Measurements from ENCODE around the gene PQBP1. TPM values are rescaled to one million over a fixed set of nuclear protein-coding genes. Genes with fewer than 3 reads are reported as not detected.

The PQBP1 gene
- total and polyA plus RNA-seq, 2 of the 13 experiments (the other 11 are each of a cell fraction or from before 2014, with no cell fraction given): 58.1 to 80.9 TPM

DNA sequence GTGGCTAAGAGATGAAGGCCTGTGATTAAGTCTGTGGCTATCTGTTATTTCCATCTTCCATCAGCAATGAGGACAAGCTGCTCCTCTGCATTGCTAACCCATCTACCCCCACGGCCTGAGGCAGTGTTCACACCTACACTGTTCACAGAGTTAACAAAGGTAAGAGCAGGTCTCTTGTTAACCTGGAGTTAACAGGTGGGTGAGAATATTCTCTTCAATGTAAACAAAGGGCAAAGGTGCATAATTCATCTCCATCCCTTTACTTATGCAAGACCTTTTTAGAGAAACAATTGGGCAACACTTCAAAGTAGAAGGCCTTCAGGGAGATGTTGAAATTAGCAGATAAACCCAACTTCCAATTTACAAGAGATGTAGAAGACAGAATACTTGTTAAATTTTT, 10.9 kb downstream of the PQBP1 start:
- peak; percentile 81 for FAIRE-seq
- POLR2A ChIA-PET: interaction anchor here (2.5 kb wide), 1 partner anchor 11 kb away, joined by 11 read pairs; the partner anchor contains the start of genes PQBP1 and TIMM17B
- TF ChIP-seq TBX3 (IDR thresholded peaks at IDR 0.05; ENCODE audit: borderline replicate concordance) (0 out of 2 replicates have a peak, but pooled peaks have one; percentile 11), CEBPG (CRISPR knock-in tag; IDR thresholded peaks at IDR 0.05) (peak; percentile 78), TEAD2 (CRISPR knock-in tag; IDR thresholded peaks at IDR 0.05) (no peak), SOX13 (IDR thresholded peaks at IDR 0.05) (no peak), SOX13 (CRISPR knock-in tag; conservative IDR thresholded peaks at IDR 0.05 in 1 of 2, IDR thresholded peaks at IDR 0.05 in 1 of 2) (peak in 1 of 2 experiments; percentile 32; a peak in 1 of 4 replicates), TCF7 (IDR thresholded peaks at IDR 0.05; ENCODE audit: low read depth) (peak; percentile 75), ZNF432 (CRISPR knock-in tag; IDR thresholded peaks at IDR 0.05; ENCODE audit: borderline replicate concordance) (no peak), CEBPB (IDR thresholded peaks at IDR 0.05; ENCODE audit: borderline replicate concordance, low read depth, low read length) (peak; percentile 64; the same call in 1 of the 2 replicates), BRCA1 (CRISPR knock-in tag; IDR thresholded peaks at IDR 0.05) (no peak), FOSL2 (CRISPR knock-in tag; IDR thresholded peaks at IDR 0.05) (no peak), ZEB1 (IDR thresholded peaks at IDR 0.05; ENCODE audit: insufficient replicate concordance, low read depth) (peak; percentile 68), ZKSCAN5 (CRISPR knock-in tag; IDR thresholded peaks at IDR 0.05) (no peak), CREB1 (IDR thresholded peaks at IDR 0.05) (no peak), CREB1 (CRISPR knock-in tag; IDR thresholded peaks at IDR 0.05) (0 out of 2 replicates have a peak, but pooled peaks have one; percentile 16)
- TF ChIP-seq, protein P1, sequence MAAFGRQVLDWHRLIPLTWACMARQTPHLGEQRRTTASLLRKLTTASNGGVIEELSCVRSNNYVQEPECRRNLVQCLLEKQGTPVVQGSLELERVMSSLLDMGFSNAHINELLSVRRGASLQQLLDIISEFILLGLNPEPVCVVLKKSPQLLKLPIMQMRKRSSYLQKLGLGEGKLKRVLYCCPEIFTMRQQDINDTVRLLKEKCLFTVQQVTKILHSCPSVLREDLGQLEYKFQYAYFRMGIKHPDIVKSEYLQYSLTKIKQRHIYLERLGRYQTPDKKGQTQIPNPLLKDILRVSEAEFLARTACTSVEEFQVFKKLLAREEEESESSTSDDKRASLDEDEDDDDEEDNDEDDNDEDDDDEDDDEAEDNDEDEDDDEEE (CRISPR knock-in tag; IDR thresholded peaks at IDR 0.05): no peak
- TF ChIP-seq, protein P2, sequence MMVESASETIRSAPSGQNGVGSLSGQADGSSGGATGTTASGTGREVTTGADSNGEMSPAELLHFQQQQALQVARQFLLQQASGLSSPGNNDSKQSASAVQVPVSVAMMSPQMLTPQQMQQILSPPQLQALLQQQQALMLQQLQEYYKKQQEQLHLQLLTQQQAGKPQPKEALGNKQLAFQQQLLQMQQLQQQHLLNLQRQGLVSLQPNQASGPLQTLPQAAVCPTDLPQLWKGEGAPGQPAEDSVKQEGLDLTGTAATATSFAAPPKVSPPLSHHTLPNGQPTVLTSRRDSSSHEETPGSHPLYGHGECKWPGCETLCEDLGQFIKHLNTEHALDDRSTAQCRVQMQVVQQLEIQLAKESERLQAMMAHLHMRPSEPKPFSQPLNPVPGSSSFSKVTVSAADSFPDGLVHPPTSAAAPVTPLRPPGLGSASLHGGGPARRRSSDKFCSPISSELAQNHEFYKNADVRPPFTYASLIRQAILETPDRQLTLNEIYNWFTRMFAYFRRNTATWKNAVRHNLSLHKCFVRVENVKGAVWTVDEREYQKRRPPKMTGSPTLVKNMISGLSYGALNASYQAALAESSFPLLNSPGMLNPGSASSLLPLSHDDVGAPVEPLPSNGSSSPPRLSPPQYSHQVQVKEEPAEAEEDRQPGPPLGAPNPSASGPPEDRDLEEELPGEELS (CRISPR knock-in tag; IDR thresholded peaks at IDR 0.05): 0 out of 2 replicates have a peak, but pooled peaks have one; percentile 19
- TF ChIP-seq, protein P3, sequence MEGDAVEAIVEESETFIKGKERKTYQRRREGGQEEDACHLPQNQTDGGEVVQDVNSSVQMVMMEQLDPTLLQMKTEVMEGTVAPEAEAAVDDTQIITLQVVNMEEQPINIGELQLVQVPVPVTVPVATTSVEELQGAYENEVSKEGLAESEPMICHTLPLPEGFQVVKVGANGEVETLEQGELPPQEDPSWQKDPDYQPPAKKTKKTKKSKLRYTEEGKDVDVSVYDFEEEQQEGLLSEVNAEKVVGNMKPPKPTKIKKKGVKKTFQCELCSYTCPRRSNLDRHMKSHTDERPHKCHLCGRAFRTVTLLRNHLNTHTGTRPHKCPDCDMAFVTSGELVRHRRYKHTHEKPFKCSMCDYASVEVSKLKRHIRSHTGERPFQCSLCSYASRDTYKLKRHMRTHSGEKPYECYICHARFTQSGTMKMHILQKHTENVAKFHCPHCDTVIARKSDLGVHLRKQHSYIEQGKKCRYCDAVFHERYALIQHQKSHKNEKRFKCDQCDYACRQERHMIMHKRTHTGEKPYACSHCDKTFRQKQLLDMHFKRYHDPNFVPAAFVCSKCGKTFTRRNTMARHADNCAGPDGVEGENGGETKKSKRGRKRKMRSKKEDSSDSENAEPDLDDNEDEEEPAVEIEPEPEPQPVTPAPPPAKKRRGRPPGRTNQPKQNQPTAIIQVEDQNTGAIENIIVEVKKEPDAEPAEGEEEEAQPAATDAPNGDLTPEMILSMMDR (CRISPR knock-in tag; IDR thresholded peaks at IDR 0.05): no peak
- TF ChIP-seq, protein P4, sequence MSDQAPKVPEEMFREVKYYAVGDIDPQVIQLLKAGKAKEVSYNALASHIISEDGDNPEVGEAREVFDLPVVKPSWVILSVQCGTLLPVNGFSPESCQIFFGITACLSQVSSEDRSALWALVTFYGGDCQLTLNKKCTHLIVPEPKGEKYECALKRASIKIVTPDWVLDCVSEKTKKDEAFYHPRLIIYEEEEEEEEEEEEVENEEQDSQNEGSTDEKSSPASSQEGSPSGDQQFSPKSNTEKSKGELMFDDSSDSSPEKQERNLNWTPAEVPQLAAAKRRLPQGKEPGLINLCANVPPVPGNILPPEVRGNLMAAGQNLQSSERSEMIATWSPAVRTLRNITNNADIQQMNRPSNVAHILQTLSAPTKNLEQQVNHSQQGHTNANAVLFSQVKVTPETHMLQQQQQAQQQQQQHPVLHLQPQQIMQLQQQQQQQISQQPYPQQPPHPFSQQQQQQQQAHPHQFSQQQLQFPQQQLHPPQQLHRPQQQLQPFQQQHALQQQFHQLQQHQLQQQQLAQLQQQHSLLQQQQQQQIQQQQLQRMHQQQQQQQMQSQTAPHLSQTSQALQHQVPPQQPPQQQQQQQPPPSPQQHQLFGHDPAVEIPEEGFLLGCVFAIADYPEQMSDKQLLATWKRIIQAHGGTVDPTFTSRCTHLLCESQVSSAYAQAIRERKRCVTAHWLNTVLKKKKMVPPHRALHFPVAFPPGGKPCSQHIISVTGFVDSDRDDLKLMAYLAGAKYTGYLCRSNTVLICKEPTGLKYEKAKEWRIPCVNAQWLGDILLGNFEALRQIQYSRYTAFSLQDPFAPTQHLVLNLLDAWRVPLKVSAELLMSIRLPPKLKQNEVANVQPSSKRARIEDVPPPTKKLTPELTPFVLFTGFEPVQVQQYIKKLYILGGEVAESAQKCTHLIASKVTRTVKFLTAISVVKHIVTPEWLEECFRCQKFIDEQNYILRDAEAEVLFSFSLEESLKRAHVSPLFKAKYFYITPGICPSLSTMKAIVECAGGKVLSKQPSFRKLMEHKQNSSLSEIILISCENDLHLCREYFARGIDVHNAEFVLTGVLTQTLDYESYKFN (CRISPR knock-in tag; conservative IDR thresholded peaks at IDR 0.05): 0 out of 2 replicates have a peak, but pooled peaks have one; percentile 25

More for the DNA sequence above, 10.9 kb downstream of the PQBP1 start:
- Histone ChIP-seq H3K27ac (ENCODE audit: extremely low read length, insufficient read depth, low read length) (no peak overlapping the region), H3K9me3 (ENCODE audit: low read length) (no peaks in the 10 kb centered on the region), H3K9ac (ENCODE audit: insufficient read depth, low read depth, low read length) (no peak overlapping the region), H3K4me3 (replicated peaks in 1 of 3; ENCODE audit: insufficient read depth in 1 of 3, low read depth in 2 of 3, low read length in 3 of 3) (no peak overlapping the region), H2AFZ (ENCODE audit: low read length) (no peak overlapping the region), H4K20me1 (ENCODE audit: insufficient read depth, low read length) (no peaks in the 10 kb centered on the region), H3K4me2 (ENCODE audit: low read depth, low read length) (no peak overlapping the region), H3K27me3 (ENCODE audit: control insufficient read depth in 1 of 2, insufficient read depth in 2 of 2, low read length in 2 of 2) (no peaks in the 10 kb centered on the region; a peak in 1 of 5 replicates), H3K4me1 (ENCODE audit: insufficient read depth, low read length) (peaks cover 23% of the 10 kb centered on the region), H3K79me2 (ENCODE audit: insufficient read depth, low read length) (peaks cover 15% of the 10 kb centered on the region), H3K36me3 (replicated peaks in 1 of 2; ENCODE audit: control insufficient read depth in 1 of 2, insufficient read depth in 2 of 2, low read length in 2 of 2) (peaks cover 0 to 7% of the 10 kb centered on the region in 2 experiments; a peak in 3 of 5 replicates)
- CTCF ChIA-PET (ENCODE audit: low intra/inter-chr PET ratio, low total read pairs): no interaction called here
- no peak for DNase-seq (ENCODE audit: low spot score)
- intact Hi-C loops (cut with micrococcal nuclease; ENCODE audit: unreplicated experiment) (no loop called here), in situ Hi-C loops (cut with HindIII; ENCODE audit: extremely low pct_ligation_motif_present, low pct_unique_long_range_greater_than_20kb) (no loop called here)
- no peak for ATAC-seq
- BruUV-seq (replicated peaks): no TSS peak
- WGBS (ENCODE audit: low lambda C conversion rate): no CpG with 5 or more reads among the region's 1 CpG
